ENCODE results near the gene PIP4K2A. TPM values are rescaled to one million over a fixed set of nuclear protein-coding genes. Genes with fewer than 3 reads are reported as not detected.

Gene PIP4K2A
- total RNA-seq, 4 donors from 2014 or later: 2.6 to 14.9 (median 12.4) TPM

DNA sequence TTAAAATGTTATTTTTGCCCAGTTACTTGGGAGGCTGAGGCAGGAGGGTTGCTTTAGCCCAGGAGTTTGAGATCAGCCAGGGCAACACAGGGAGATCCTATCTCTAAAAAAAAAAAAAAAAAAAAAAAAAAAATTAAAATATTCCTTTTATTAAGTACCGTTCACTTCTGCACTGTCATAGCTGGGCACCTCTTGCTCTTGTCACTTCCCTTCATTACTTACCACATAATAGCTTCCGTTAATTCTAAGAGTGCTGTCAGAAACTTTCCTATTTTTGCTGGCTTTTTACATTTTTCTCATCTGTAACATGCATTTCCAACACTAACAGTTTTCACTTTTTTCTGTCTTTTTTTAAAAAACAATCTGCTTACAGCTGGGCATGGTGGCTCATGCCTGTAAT, 132.9 kb downstream of the PIP4K2A start:
- Histone ChIP-seq H3K4me1 (no peaks in the 10 kb centered on the region), H3K9me3 (no peaks in the 10 kb centered on the region), H3K27ac (no peak overlapping the region), H3K4me3 (no peak overlapping the region), H3K36me3 (no peaks in the 10 kb centered on the region), H3K27me3 (no peaks in the 10 kb centered on the region)
- no peak for TF ChIP-seq POLR2AphosphoS5 (IDR thresholded peaks at IDR 0.05)
- DNase-seq: no peak
- in situ Hi-C loops (cut with MboI; ENCODE audit: low pct_ligation_motif_present in 1 of 4, low pct_unique_long_range_greater_than_20kb in 1 of 4, low sequenced_read_pairs in 3 of 4) (loop anchor here in 2 of 4 donors (25.0 kb wide), 2 partner anchors 406 to 594 kb away; no protein-coding TSS in a partner anchor), intact Hi-C loops (cut with DNase I; ENCODE audit: low total_unique reads) (no loop called here)
- 91 to 96% methylated on average over 2 of the region's 2 CpGs for WGBS, 2 donors (ENCODE audit: low coverage in 1 of 2)

DNA sequence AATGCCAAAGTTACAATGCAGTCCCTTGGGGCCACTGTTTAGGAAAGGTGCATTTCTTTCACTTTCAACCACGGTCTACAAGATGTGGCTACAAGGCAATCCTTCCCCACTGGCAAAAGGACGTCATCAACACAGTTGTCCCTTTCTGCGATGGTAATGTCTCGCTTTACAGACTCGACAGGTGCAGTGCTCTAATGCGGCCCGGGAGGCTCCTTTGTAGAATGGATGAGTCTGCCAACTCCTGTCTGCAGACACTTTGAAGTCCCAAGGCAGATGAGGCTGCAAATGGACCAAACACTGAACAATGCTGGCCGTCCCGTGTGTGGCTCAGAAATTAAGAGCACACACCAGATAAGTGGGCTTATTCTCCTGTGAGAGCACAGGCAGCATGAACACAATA, 133.7 kb downstream of the PIP4K2A start:
- in situ Hi-C loops (cut with MboI; ENCODE audit: low pct_ligation_motif_present in 1 of 4, low pct_unique_long_range_greater_than_20kb in 1 of 4, low sequenced_read_pairs in 3 of 4): loop anchor here in 2 of 4 donors (25.0 kb wide), 2 partner anchors 407 to 593 kb away; no protein-coding TSS in a partner anchor
- intact Hi-C loops (cut with DNase I; ENCODE audit: low total_unique reads): no loop called here

DNA sequence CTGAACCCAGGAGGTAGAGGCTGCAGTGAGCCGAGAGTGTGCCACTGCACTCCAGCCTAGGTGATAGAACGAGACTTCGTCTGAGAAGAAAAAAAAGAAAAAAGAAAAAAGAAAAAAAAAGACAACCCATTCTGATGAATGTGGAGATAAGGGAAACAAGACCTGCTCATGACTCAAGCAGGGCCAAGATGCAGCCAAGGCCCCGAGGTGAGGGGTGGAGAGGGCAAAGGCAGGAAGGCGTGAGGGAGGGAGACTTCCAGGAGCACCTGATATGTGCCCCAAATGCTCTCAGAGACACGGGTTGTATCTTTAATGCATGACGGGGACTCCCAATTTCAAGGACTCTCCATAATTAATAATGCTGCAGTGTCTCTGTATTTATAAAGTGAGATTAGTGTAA, 134.6 kb downstream of the PIP4K2A start:
- Histone ChIP-seq H3K9me3 (no peaks in the 10 kb centered on the region), H3K27me3 (no peaks in the 10 kb centered on the region), H3K4me1 (no peaks in the 10 kb centered on the region), H3K4me3 (no peak overlapping the region), H3K36me3 (no peaks in the 10 kb centered on the region), H3K27ac (no peak overlapping the region)
- in situ Hi-C loops (cut with MboI; ENCODE audit: low pct_ligation_motif_present in 1 of 4, low pct_unique_long_range_greater_than_20kb in 1 of 4, low sequenced_read_pairs in 3 of 4): loop anchor here in 2 of 4 donors (25.0 kb wide), 2 partner anchors 407 to 593 kb away; no protein-coding TSS in a partner anchor
- TF ChIP-seq EP300 (IDR thresholded peaks at IDR 0.05; ENCODE audit: low read depth) (no peak), POLR2A (IDR thresholded peaks at IDR 0.05) (no peak), POLR2AphosphoS5 (IDR thresholded peaks at IDR 0.05) (no peak)
- TF ChIP-seq, protein P1, sequence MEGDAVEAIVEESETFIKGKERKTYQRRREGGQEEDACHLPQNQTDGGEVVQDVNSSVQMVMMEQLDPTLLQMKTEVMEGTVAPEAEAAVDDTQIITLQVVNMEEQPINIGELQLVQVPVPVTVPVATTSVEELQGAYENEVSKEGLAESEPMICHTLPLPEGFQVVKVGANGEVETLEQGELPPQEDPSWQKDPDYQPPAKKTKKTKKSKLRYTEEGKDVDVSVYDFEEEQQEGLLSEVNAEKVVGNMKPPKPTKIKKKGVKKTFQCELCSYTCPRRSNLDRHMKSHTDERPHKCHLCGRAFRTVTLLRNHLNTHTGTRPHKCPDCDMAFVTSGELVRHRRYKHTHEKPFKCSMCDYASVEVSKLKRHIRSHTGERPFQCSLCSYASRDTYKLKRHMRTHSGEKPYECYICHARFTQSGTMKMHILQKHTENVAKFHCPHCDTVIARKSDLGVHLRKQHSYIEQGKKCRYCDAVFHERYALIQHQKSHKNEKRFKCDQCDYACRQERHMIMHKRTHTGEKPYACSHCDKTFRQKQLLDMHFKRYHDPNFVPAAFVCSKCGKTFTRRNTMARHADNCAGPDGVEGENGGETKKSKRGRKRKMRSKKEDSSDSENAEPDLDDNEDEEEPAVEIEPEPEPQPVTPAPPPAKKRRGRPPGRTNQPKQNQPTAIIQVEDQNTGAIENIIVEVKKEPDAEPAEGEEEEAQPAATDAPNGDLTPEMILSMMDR (IDR thresholded peaks at IDR 0.05): no peak
- WGBS, 2 donors (ENCODE audit: low coverage in 1 of 2): 88 to 91% methylated on average over 4 to 7 of the region's 7 CpGs
- DNase-seq: no peak
- intact Hi-C loops (cut with DNase I; ENCODE audit: low total_unique reads): no loop called here

More for the DNA sequence above, 133.7 kb downstream of the PIP4K2A start:
- Histone ChIP-seq H3K4me3 (no peak overlapping the region), H3K36me3 (no peaks in the 10 kb centered on the region), H3K27ac (no peak overlapping the region), H3K9me3 (no peaks in the 10 kb centered on the region), H3K27me3 (no peaks in the 10 kb centered on the region), H3K4me1 (no peaks in the 10 kb centered on the region)
- WGBS, 2 donors (ENCODE audit: low coverage in 1 of 2): 87 to 90% methylated on average over 2 to 9 of the region's 9 CpGs
- TF ChIP-seq POLR2AphosphoS5 (IDR thresholded peaks at IDR 0.05): no peak
- TF ChIP-seq, protein P1 (IDR thresholded peaks at IDR 0.05): no peak
- no peak for TF ChIP-seq EP300 (IDR thresholded peaks at IDR 0.05; ENCODE audit: low read depth)
- no peak for TF ChIP-seq POLR2A (IDR thresholded peaks at IDR 0.05)
- no peak for DNase-seq

DNA sequence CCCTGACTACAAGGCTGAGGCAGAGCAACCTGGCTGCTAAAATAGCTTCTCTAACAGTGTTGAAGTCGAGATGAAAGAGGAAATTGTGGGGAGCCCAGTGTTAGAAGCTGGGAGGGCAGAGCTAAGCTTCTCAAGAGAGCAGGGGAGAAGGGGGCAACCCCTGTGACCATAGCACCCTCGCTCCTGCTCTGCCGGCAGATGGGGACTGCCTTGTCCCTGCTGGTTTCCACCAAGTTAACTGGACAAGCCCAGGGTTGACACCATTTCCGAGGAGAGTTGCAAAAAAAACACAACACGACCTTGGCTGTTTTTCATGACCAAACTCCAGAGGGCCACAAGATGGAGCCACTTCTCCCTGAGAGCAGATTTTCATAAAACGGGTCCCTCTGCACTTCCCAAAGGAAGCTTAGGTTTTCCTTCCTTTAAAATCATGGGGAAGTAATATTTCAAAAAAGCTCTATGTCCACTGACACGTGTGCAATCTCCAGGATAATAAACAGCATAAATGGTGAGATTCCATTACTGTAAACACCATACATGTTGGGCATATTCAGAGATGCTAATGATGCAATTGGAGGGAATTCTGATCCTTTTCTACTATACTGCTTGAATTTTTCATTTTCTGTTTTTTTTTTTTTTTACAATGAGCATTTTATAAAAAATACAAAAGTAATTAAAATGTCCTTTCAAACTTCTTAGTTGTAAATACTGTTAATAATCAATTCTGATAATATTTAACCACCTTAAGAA, 140.4 kb downstream of the PIP4K2A start:
- in situ Hi-C loops (cut with MboI; ENCODE audit: low pct_ligation_motif_present in 1 of 4, low pct_unique_long_range_greater_than_20kb in 1 of 4, low sequenced_read_pairs in 3 of 4) (loop anchor here (25.0 kb wide), 3 partner anchors 413 to 587 kb away; partner anchors contain the start of gene DNAJC1 (in 2 of the 4)), intact Hi-C loops (cut with DNase I; ENCODE audit: low total_unique reads) (loop anchor here (5.0 kb wide), 1 partner anchor 413 kb away; no protein-coding TSS in a partner anchor)
- H3K4me1 ChIP-seq: no peaks in the 10 kb centered on the region
- TF ChIP-seq POLR2AphosphoS5 (IDR thresholded peaks at IDR 0.05) (no peak), EP300 (IDR thresholded peaks at IDR 0.05; ENCODE audit: low read depth) (no peak), POLR2A (IDR thresholded peaks at IDR 0.05) (no peak)
- TF ChIP-seq, protein P1 (IDR thresholded peaks at IDR 0.05): peak; percentile 13 to 32 (median 22)
- H3K27me3 ChIP-seq: no peaks in the 10 kb centered on the region
- H3K27ac ChIP-seq: no peak overlapping the region
- DNase-seq: no peak
- no peaks in the 10 kb centered on the region for H3K9me3 ChIP-seq
- H3K36me3 ChIP-seq: no peaks in the 10 kb centered on the region
- WGBS, 2 donors (ENCODE audit: low coverage in 1 of 2): 50 to 57% methylated on average over 3 to 7 of the region's 7 CpGs
- H3K4me3 ChIP-seq: no peak overlapping the region
